ENCODE results near the gene LRRC72.
A peak's percentile ranks its signal among the peaks of the same experiment; 100 is the strongest.

LRRC72 gene

GRCh38 chr7:16564909-16565426, 38.3 kb downstream of the LRRC72 start:
- H3K4me3 ChIP-seq (ENCODE audit: low read depth, low read length): no peak overlapping the region
- H3K36me3 ChIP-seq: no peaks in the 10 kb centered on the region
- H3K4me1 ChIP-seq: 0 out of 2 replicates have a peak, but pooled peaks cover 5% of the 10 kb centered on the region
- H3K9me3 ChIP-seq: no peaks in the 10 kb centered on the region
- no peak for DNase-seq
- TF ChIP-seq CTCF (IDR thresholded peaks at IDR 0.05; ENCODE audit: low read depth, low read length): peak; percentile 85
- no peaks in the 10 kb centered on the region for H3K27me3 ChIP-seq

GRCh38 chr7:16571941-16572340, 45.3 kb downstream of the LRRC72 start:
- H3K4me1 ChIP-seq: no peaks in the 10 kb centered on the region
- no peaks in the 10 kb centered on the region for H3K9me3 ChIP-seq
- no peak overlapping the region for H3K4me3 ChIP-seq (ENCODE audit: low read depth, low read length)
- TF ChIP-seq CTCF (IDR thresholded peaks at IDR 0.05; ENCODE audit: low read depth, low read length): no peak
- no peak for DNase-seq
- no peaks in the 10 kb centered on the region for H3K36me3 ChIP-seq
- H3K27me3 ChIP-seq: no peaks in the 10 kb centered on the region

- TF ChIP-seq CTCF (IDR thresholded peaks at IDR 0.05; ENCODE audit: low read depth, low read length): no peak
- Histone ChIP-seq H3K36me3 (no peaks in the 10 kb centered on the region), H3K4me3 (ENCODE audit: low read depth, low read length) (no peak overlapping the region), H3K27me3 (no peaks in the 10 kb centered on the region), H3K4me1 (no peaks in the 10 kb centered on the region; the same call in none of the 2 replicates), H3K9me3 (no peaks in the 10 kb centered on the region)
- DNase-seq: no peak
These were observed 52.6 kb downstream of the LRRC72 start for GRCh38 chr7:16579216-16579615.

- TF ChIP-seq CTCF (IDR thresholded peaks at IDR 0.05; ENCODE audit: low read depth, low read length): no peak
- H3K36me3 ChIP-seq: no peaks in the 10 kb centered on the region
- no peak for DNase-seq
- no peaks in the 10 kb centered on the region for H3K9me3 ChIP-seq
- H3K27me3 ChIP-seq: no peaks in the 10 kb centered on the region
- H3K4me1 ChIP-seq: no peaks in the 10 kb centered on the region; the same call in none of the 2 replicates
- no peak overlapping the region for H3K4me3 ChIP-seq (ENCODE audit: low read depth, low read length)
These were observed 54.7 kb downstream of the LRRC72 start for GRCh38 chr7:16581286-16581685.

- Histone ChIP-seq H3K4me3 (ENCODE audit: low read depth, low read length) (no peak overlapping the region), H3K27me3 (no peaks in the 10 kb centered on the region), H3K36me3 (no peaks in the 10 kb centered on the region), H3K4me1 (no peaks in the 10 kb centered on the region; the same call in none of the 2 replicates), H3K9me3 (no peaks in the 10 kb centered on the region)
- no peak for DNase-seq
- TF ChIP-seq CTCF (IDR thresholded peaks at IDR 0.05; ENCODE audit: low read depth, low read length): no peak
These were observed 57.2 kb downstream of the LRRC72 start for GRCh38 chr7:16583834-16584233.

- no peak overlapping the region for H3K4me3 ChIP-seq (ENCODE audit: low read depth, low read length)
- H3K4me1 ChIP-seq: no peaks in the 10 kb centered on the region; the same call in none of the 2 replicates
- H3K36me3 ChIP-seq: no peaks in the 10 kb centered on the region
- no peaks in the 10 kb centered on the region for H3K9me3 ChIP-seq
- TF ChIP-seq CTCF (IDR thresholded peaks at IDR 0.05; ENCODE audit: low read depth, low read length): no peak
- DNase-seq: no peak
- no peaks in the 10 kb centered on the region for H3K27me3 ChIP-seq
These were observed 58.9 kb downstream of the LRRC72 start for GRCh38 chr7:16585540-16585939.
